Naive B cell (primary cell): Measurements from ENCODE around the gene EFHC1. TPM values are rescaled to one million over a fixed set of nuclear protein-coding genes. Genes with fewer than 3 reads are reported as not detected.

Experiments
- ATAC-seq, 2 donors: fragments of 150-1000 bp; cut with Tn5 transposase; 2 replicates each; pipeline ENCODE4 v1.10.0; 2021; ENCODE audit warnings: low read depth in 2 of 2, mild to moderate bottlenecking in 2 of 2, moderate library complexity in 2 of 2
- DNase-seq: peaks from one replicate; pipeline ENCODE4 v3.0.0; 2022
- H3K27ac Mint-ChIP-seq, 6 donors: one replicate each; pipeline ENCODE4 v1.8.0; 2020 to 2022; ENCODE audit warnings: mild to moderate bottlenecking in 6 of 6, mixed read lengths in 6 of 6, moderate library complexity in 5 of 6, inconsistent platforms in 2 of 6
- H3K27me3 Mint-ChIP-seq, 3 donors: one replicate each; pipeline ENCODE4 v1.8.0; 2021 to 2022; ENCODE audit warnings: mixed read lengths in 3 of 3, mild to moderate bottlenecking in 1 of 3
- H3K36me3 Mint-ChIP-seq, 2 donors: one replicate each; pipeline ENCODE4 v1.8.0; 2020 to 2022; ENCODE audit warnings: mixed read lengths in 2 of 2, inconsistent platforms in 1 of 2, mild to moderate bottlenecking in 1 of 2
- H3K4me1 Mint-ChIP-seq, 3 donors: one replicate each; pipeline ENCODE4 v1.8.0; 2020 to 2022; ENCODE audit warnings: mixed read lengths in 3 of 3, inconsistent platforms in 1 of 3, mild to moderate bottlenecking in 1 of 3, moderate library complexity in 1 of 3
- H3K4me3 Mint-ChIP-seq, 8 donors: one replicate each; pipeline ENCODE4 v1.8.0; 2020 to 2022; ENCODE audit warnings: mild to moderate bottlenecking in 8 of 8, mixed read lengths in 8 of 8, moderate library complexity in 8 of 8, inconsistent platforms in 2 of 8
- H3K9me3 Mint-ChIP-seq, 7 donors: one replicate each; pipeline ENCODE4 v1.8.0; 2020 to 2022; ENCODE audit warnings: mixed read lengths in 7 of 7, mild to moderate bottlenecking in 5 of 7, inconsistent platforms in 2 of 7, moderate library complexity in 1 of 7
- polyA plus RNA-seq, 6 donors: library from polyadenylated mRNA; unstranded; fragments of 300-500 nt; fragmentation: Illumina TruSeq; gene quantifications; one replicate each; pipeline ENCODE4 v1.2.3, GENCODE V29; 2021; ENCODE audit warnings: low read depth in 6 of 6

EFHC1 gene
- polyA plus RNA-seq, 6 donors from 2014 or later: 4.1 to 27.2 (median 8.4) TPM

- peak overlapping the region in 5 of 6 donors; percentile 16 to 86 (median 61) for H3K27ac Mint-ChIP-seq
- H3K9me3 Mint-ChIP-seq: peaks cover 3 to 13% (median 5%) of the 10 kb centered on the region in 7 donors
- ATAC-seq: peak; percentile 41 to 65
- H3K36me3 Mint-ChIP-seq: peaks cover 14 to 29% of the 10 kb centered on the region in 2 donors
- no peak for DNase-seq
- no peaks in the 10 kb centered on the region for H3K27me3 Mint-ChIP-seq
- H3K4me1 Mint-ChIP-seq: peaks cover 6 to 14% (median 7%) of the 10 kb centered on the region in 3 donors
- H3K4me3 Mint-ChIP-seq: peak overlapping the region in 6 of 8 donors; percentile 1 to 72 (median 28)
Observed at GRCh38 chr6:52491203-52492069, 71.3 kb downstream of the EFHC1 start.

GRCh38 chr6:52493669-52494068 is 73.5 kb downstream of the EFHC1 start:
- H3K4me3 Mint-ChIP-seq: no peak overlapping the region
- peak overlapping the region in 4 of 6 donors; percentile 19 to 75 (median 41) for H3K27ac Mint-ChIP-seq
- no peak for DNase-seq

DNA sequence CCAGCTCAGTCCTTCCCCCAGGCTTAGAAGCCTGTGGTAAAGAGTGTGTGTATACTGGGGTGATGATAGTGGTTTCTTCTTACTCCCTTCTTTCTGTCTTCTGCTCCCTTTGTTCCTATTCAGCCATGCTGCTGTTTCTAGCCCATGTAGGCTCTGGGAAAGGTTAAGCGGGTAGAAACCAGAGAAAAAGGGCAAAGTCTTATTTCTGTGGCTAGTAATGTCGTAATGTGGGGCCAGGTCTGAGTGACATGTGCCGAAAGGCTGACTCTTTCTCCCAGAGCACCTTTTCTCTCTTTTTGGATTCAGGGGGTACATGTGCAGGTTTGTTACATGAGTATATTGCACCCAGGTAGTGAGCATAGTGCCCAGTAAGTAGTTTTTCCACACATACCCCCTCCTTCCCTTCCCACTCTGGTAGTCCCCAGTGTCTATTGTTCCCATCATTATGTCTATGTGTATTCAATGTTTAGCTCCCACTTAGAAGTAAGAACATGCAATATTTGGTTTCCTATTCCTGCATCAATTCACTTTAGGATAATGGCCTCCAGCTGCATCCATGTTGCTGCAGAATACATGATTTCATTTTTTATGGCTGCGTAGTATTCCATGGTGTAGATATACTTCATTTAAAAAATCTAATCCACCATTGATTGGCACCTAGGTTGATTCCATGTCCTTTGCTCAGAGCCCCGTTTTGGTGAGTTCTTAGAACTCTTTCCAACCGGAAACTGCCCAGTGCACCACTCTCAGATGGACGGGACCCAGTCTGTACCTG is 74.3 kb downstream of the EFHC1 start:
- Mint-ChIP-seq H3K27me3 (no peaks in the 10 kb centered on the region), H3K27ac (peak overlapping the region in 3 of 6 donors; percentile 29 to 75 (median 32)), H3K36me3 (peaks cover 14 to 20% of the 10 kb centered on the region in 2 donors), H3K4me1 (peaks cover 6 to 26% (median 22%) of the 10 kb centered on the region in 3 donors), H3K9me3 (peaks cover 3 to 13% (median 5%) of the 10 kb centered on the region in 7 donors), H3K4me3 (no peak overlapping the region)
- no peak for DNase-seq
- ATAC-seq: no peak

More at GRCh38 chr6:52493669-52494068, 73.5 kb downstream of the EFHC1 start:
- peak in 1 of 2 donors; percentile 14 for ATAC-seq
- Mint-ChIP-seq H3K9me3 (peaks cover 3 to 13% (median 5%) of the 10 kb centered on the region in 7 donors), H3K4me1 (peaks cover 6 to 26% (median 22%) of the 10 kb centered on the region in 3 donors), H3K27me3 (no peaks in the 10 kb centered on the region), H3K36me3 (peaks cover 14 to 20% of the 10 kb centered on the region in 2 donors)

- Mint-ChIP-seq H3K27me3 (no peaks in the 10 kb centered on the region), H3K27ac (peak overlapping the region in 3 of 6 donors; percentile 39 to 94 (median 52)), H3K9me3 (peaks cover 3 to 13% (median 5%) of the 10 kb centered on the region in 7 donors), H3K4me3 (no peak overlapping the region), H3K36me3 (peaks cover 14 to 20% of the 10 kb centered on the region in 2 donors), H3K4me1 (peaks cover 6 to 22% (median 22%) of the 10 kb centered on the region in 3 donors)
- ATAC-seq (no peak), DNase-seq (no peak)
Observed at GRCh38 chr6:52495922-52496321, 75.8 kb downstream of the EFHC1 start.

GRCh38 chr6:52496631-52497030 is 76.5 kb downstream of the EFHC1 start:
- Mint-ChIP-seq H3K27me3 (no peaks in the 10 kb centered on the region), H3K4me1 (peaks cover 6 to 22% (median 22%) of the 10 kb centered on the region in 3 donors), H3K36me3 (peaks cover 14 to 17% of the 10 kb centered on the region in 2 donors), H3K4me3 (no peak overlapping the region), H3K27ac (peak overlapping the region in 3 of 6 donors; percentile 31 to 94 (median 92)), H3K9me3 (peaks cover 3 to 13% (median 5%) of the 10 kb centered on the region in 7 donors)
- ATAC-seq (no peak), DNase-seq (no peak)

DNA sequence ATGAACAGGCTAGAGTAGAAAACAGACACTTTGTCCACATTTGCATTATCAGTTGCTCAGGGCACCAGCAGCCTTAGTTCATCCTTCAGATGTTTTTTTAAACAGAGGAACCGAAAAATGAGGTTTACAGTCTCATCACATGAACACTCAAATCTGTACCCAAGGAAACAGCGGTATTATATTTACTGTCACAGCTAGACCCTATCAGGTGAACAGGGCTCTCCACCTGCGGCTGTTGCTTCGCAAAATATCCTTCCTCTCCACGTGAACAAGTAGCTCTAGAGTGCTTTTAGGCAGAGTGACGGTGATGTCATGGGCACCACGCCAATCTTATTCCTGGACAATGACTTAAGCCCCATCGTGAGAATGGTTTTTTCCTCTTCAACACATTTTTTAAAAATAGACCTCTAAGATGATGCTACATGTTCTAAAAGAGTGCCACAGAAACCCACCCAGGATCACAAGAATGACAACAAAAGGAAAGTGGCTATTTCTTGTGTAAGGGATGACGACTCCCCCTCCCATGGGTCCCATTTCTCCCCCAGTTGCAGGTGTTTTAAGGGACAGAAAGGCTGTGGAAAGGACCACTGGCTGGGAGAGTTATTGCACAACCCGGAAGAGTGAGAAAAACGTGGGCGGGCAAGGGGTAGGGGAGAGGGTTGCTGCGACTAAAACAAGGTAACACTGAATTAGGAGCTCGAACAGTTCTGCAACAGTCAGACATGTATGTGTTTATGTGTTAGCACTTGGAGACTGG is 77.7 kb downstream of the EFHC1 start:
- H3K4me1 Mint-ChIP-seq: peaks cover 6 to 25% (median 22%) of the 10 kb centered on the region in 3 donors
- H3K27me3 Mint-ChIP-seq: no peaks in the 10 kb centered on the region
- peaks cover 12 to 20% of the 10 kb centered on the region in 2 donors for H3K36me3 Mint-ChIP-seq
- DNase-seq (peak; percentile 47), ATAC-seq (peak; percentile 83 to 87)
- H3K9me3 Mint-ChIP-seq: peaks cover 3 to 13% (median 5%) of the 10 kb centered on the region in 7 donors
- peak overlapping the region; percentile 86 to 98 (median 94) for H3K27ac Mint-ChIP-seq
- H3K4me3 Mint-ChIP-seq: peak overlapping the region in 6 of 8 donors; percentile 4 to 78 (median 10)

GRCh38 chr6:52498538-52499017 is 78.4 kb downstream of the EFHC1 start:
- DNase-seq (no peak), ATAC-seq (peak; percentile 24 to 28)
- peaks cover 6 to 26% (median 20%) of the 10 kb centered on the region in 3 donors for H3K4me1 Mint-ChIP-seq
- H3K36me3 Mint-ChIP-seq: peaks cover 12 to 23% of the 10 kb centered on the region in 2 donors
- peak overlapping the region; percentile 7 to 98 (median 94) for H3K27ac Mint-ChIP-seq
- H3K27me3 Mint-ChIP-seq: no peaks in the 10 kb centered on the region
- H3K9me3 Mint-ChIP-seq: peaks cover 3 to 13% (median 5%) of the 10 kb centered on the region in 7 donors
- H3K4me3 Mint-ChIP-seq: peak overlapping the region in 4 of 8 donors; percentile 12 to 72 (median 46)

- peaks cover 3 to 13% (median 5%) of the 10 kb centered on the region in 7 donors for H3K9me3 Mint-ChIP-seq
- no peaks in the 10 kb centered on the region for H3K27me3 Mint-ChIP-seq
- no peak for DNase-seq
- H3K4me3 Mint-ChIP-seq: no peak overlapping the region
- peaks cover 12 to 23% of the 10 kb centered on the region in 2 donors for H3K36me3 Mint-ChIP-seq
- ATAC-seq: no peak
- H3K27ac Mint-ChIP-seq: peak overlapping the region in 5 of 6 donors; percentile 47 to 94 (median 89)
- peaks cover 2 to 22% (median 15%) of the 10 kb centered on the region in 3 donors for H3K4me1 Mint-ChIP-seq
Observed at GRCh38 chr6:52499026-52499425, 78.9 kb downstream of the EFHC1 start.

DNA sequence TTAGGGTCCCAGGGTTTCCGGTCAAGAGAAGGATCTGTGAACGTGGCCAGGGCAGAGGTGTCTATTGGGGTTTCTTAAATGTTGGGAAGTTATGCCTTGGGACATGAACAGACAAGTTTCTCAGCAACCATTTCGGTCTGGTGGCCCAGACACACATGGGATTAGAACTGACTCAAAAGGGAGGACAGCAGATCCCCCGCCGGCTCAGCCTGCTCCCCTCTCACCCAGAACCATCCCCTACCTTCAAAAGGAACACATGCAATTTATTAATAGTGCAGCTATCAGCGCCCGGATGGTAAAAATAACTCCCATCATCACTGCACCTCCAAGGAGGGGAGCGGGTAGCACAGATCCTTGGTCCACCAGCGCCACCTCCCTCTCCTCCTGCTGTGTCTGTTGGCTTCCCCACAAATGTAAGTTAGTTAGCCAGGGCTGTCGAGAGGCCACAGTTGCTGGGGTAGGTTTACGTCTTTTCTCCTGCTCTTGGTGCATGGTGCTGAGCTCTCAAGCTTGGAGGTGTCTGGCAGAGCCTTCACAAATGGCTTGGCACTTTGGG is 79.6 kb downstream of the EFHC1 start:
- DNase-seq (no peak), ATAC-seq (no peak)
- Mint-ChIP-seq H3K9me3 (peaks cover 0 to 7% (median 5%) of the 10 kb centered on the region in 7 donors), H3K4me1 (peaks cover 0 to 22% (median 11%) of the 10 kb centered on the region in 3 donors), H3K4me3 (no peak overlapping the region), H3K27me3 (no peaks in the 10 kb centered on the region), H3K36me3 (peaks cover 6 to 18% of the 10 kb centered on the region in 2 donors), H3K27ac (peak overlapping the region in 3 of 6 donors; percentile 26 to 94 (median 84))

- Mint-ChIP-seq H3K36me3 (peaks cover 0 to 18% of the 10 kb centered on the region in 2 donors), H3K27ac (peak overlapping the region in 1 of 6 donors; percentile 26), H3K9me3 (no peaks in the 10 kb centered on the region), H3K4me1 (peaks cover 0 to 22% (median 11%) of the 10 kb centered on the region in 3 donors), H3K27me3 (no peaks in the 10 kb centered on the region), H3K4me3 (no peak overlapping the region)
- ATAC-seq (no peak), DNase-seq (no peak)
Observed at GRCh38 chr6:52500238-52501129, 80.3 kb downstream of the EFHC1 start.

- Mint-ChIP-seq H3K9me3 (no peaks in the 10 kb centered on the region), H3K4me3 (no peak overlapping the region), H3K27ac (peak overlapping the region in 2 of 6 donors; percentile 49 to 61), H3K27me3 (no peaks in the 10 kb centered on the region), H3K4me1 (peaks cover 0 to 13% (median 10%) of the 10 kb centered on the region in 3 donors), H3K36me3 (peaks cover 0 to 18% of the 10 kb centered on the region in 2 donors)
- no peak for ATAC-seq
- DNase-seq: no peak
Observed at GRCh38 chr6:52502306-52503029, 82.3 kb downstream of the EFHC1 start.
